ENCODE measurements around the gene RAB28.
"Not testable (repeated sequence)": the region's sequence is repeated elsewhere in the genome, so short reads cannot be mapped to it uniquely, and the experiment has no call there.

Gene RAB28

GRCh38 chr4:13449590-13449989 lies 34.5 kb downstream of the RAB28 start:
- no peak for DNase-seq (ENCODE audit: low read depth in 2 of 2)

- DNase-seq (ENCODE audit: low read depth in 2 of 2) = no peak
Observed at GRCh38 chr4:13445841-13446790, 38.0 kb downstream of the RAB28 start.

GRCh38 chr4:13441506-13441905 lies 42.6 kb downstream of the RAB28 start:
- no peak for DNase-seq (ENCODE audit: low read depth in 2 of 2)

- no peak for DNase-seq (ENCODE audit: low read depth in 2 of 2)
Observed at GRCh38 chr4:13436962-13437361, 47.2 kb downstream of the RAB28 start.

GRCh38 chr4:13432453-13432852 lies 51.7 kb downstream of the RAB28 start:
- DNase-seq (ENCODE audit: low read depth in 2 of 2) = no peak

GRCh38 chr4:13430834-13431568 lies 53.1 kb downstream of the RAB28 start:
- no peak for DNase-seq (ENCODE audit: low read depth in 2 of 2)

- no peak for DNase-seq (ENCODE audit: low read depth in 2 of 2)
Observed at GRCh38 chr4:13427599-13428325, 56.4 kb downstream of the RAB28 start.

GRCh38 chr4:13415068-13415785 lies 68.9 kb downstream of the RAB28 start:
- no peak for DNase-seq (ENCODE audit: low read depth in 2 of 2)

GRCh38 chr4:13413729-13414437 lies 70.3 kb downstream of the RAB28 start:
- DNase-seq (ENCODE audit: low read depth in 2 of 2) = no peak

GRCh38 chr4:13411942-13412341 lies 72.2 kb downstream of the RAB28 start:
- no peak for DNase-seq (ENCODE audit: low read depth in 2 of 2)

GRCh38 chr4:13409324-13409723 lies 74.8 kb downstream of the RAB28 start:
- no peak for DNase-seq (ENCODE audit: low read depth in 2 of 2)

GRCh38 chr4:13406156-13406555 lies 78.0 kb downstream of the RAB28 start:
- DNase-seq (ENCODE audit: low read depth in 2 of 2) = not testable (repeated sequence)

GRCh38 chr4:13403833-13404232 lies 80.3 kb downstream of the RAB28 start:
- no peak for DNase-seq (ENCODE audit: low read depth in 2 of 2)

- DNase-seq (ENCODE audit: low read depth in 2 of 2) = no peak
Observed at GRCh38 chr4:13403326-13403725, 80.8 kb downstream of the RAB28 start.

- no peak for DNase-seq (ENCODE audit: low read depth in 2 of 2)
Observed at GRCh38 chr4:13399257-13399656, 84.9 kb downstream of the RAB28 start.

GRCh38 chr4:13396161-13396560 lies 88.0 kb downstream of the RAB28 start:
- no peak for DNase-seq (ENCODE audit: low read depth in 2 of 2)

- DNase-seq (ENCODE audit: low read depth in 2 of 2) = not testable (repeated sequence)
Observed at GRCh38 chr4:13389901-13390300, 94.2 kb downstream of the RAB28 start.

- no peak for DNase-seq (ENCODE audit: low read depth in 2 of 2)
Observed at GRCh38 chr4:13386405-13387107, 97.6 kb downstream of the RAB28 start.

GRCh38 chr4:13384055-13384454 lies 100.1 kb downstream of the RAB28 start:
- no peak for DNase-seq (ENCODE audit: low read depth in 2 of 2)

All from fibroblast of skin of left biceps (primary cell).